Measurements from ENCODE around the gene EIF3D. TPM values are rescaled to one million over a fixed set of nuclear protein-coding genes. Genes with fewer than 3 reads are reported as not detected.

Gene EIF3D
- total and polyA plus RNA-seq, 2 of the 8 experiments (the other 6 are each of a cell fraction or from before 2014, with no cell fraction given), result 195 to 408 TPM

DNA sequence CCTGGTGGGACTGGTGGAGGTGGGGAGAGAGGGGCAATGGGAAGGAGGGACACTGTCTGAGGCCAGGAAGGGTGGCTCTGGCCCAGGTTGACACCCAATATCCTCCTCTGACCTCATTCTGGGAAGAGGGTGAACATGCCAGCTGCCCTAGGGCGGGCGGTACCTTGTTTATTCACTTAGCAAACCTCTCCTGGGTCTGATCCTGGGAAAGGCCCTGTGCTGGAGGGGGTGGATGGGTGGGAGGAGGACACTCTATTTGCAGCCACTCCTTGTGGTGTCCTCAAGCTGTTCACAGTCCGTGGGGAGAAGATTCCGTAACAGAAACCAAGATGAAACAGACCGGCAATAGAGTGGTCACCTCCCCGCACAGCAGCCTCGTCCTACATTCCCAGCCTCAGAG lies 49.7 kb upstream of the EIF3D start:
- H3K79me2 ChIP-seq (ENCODE audit: control insufficient read depth in 1 of 2, insufficient read depth in 2 of 2, low read length in 2 of 2), result no peaks in the 10 kb centered on the region
- H3K4me2 ChIP-seq (ENCODE audit: insufficient read depth in 1 of 2, low read depth in 2 of 2, low read length in 2 of 2), result no peak overlapping the region
- H3K18ac ChIP-seq (ENCODE audit: extremely low read depth, low read length), result no peak overlapping the region
- H3K36me3 ChIP-seq (ENCODE audit: control insufficient read depth in 2 of 4, insufficient read depth in 4 of 4, low read length in 3 of 4), result no peaks in the 10 kb centered on the region
- H3K9me3 ChIP-seq (ENCODE audit: insufficient read depth in 2 of 2, low read depth in 1 of 2, low read length in 1 of 2), result no peaks in the 10 kb centered on the region
- ChIA-PET CTCF (ENCODE audit: partially characterized antibody) (no interaction called here), POLR2A (ENCODE audit: partially characterized antibody) (no interaction called here)
- no peak overlapping the region for H2BK12ac ChIP-seq (ENCODE audit: low read depth, low read length)
- no peak overlapping the region for H3K23ac ChIP-seq (ENCODE audit: insufficient read length)
- no peaks in the 10 kb centered on the region for H3K27me3 ChIP-seq (replicated peaks in 1 of 4; ENCODE audit: control insufficient read depth in 3 of 4, extremely low read depth in 1 of 4, insufficient read depth in 3 of 4, low read length in 3 of 4)
- H3K27ac ChIP-seq (ENCODE audit: low read depth, low read length), result no peak overlapping the region
- FAIRE-seq, result no peak
- no peaks in the 10 kb centered on the region for H4K20me1 ChIP-seq (replicated peaks in 1 of 2; ENCODE audit: control insufficient read depth in 1 of 2, insufficient read depth in 2 of 2, low read length in 2 of 2)
- no peak overlapping the region for H4K91ac ChIP-seq (replicated peaks; ENCODE audit: insufficient read length, low read length)
- H2BK20ac ChIP-seq (ENCODE audit: low read length), result no peak overlapping the region
- H3K56ac ChIP-seq (replicated peaks; ENCODE audit: insufficient read length, low read depth, low read length), result no peak overlapping the region
- no peak for DNase-seq (ENCODE audit: low read depth in 1 of 2, low spot score in 2 of 2)
- no peak overlapping the region for H2BK5ac ChIP-seq (ENCODE audit: low read depth, low read length)
- 94% methylated on average over 7 of the region's 7 CpGs; no CpG with 5 or more reads in 1 of the 2 experiments for WGBS, 2 experiments (ENCODE audit: extremely low coverage in 1 of 2, insufficient coverage in 1 of 2, insufficient read length in 1 of 2, insufficient replicate concordance in 2 of 2, low coverage in 1 of 2, low lambda C conversion rate in 2 of 2, missing lambda C conversion rate in 1 of 2)
- no peak overlapping the region for H3K4me3 ChIP-seq (ENCODE audit: extremely low read depth in 1 of 4, insufficient read depth in 2 of 4, low read depth in 3 of 4, low read length in 4 of 4)
- no peak for TF ChIP-seq HDAC6 (IDR thresholded peaks at IDR 0.05; ENCODE audit: low read depth, low read length)
- no peak for TF ChIP-seq JUN (IDR thresholded peaks at IDR 0.05; ENCODE audit: low read depth, low read length)
- no peak for TF ChIP-seq SP2 (IDR thresholded peaks at IDR 0.05; ENCODE audit: low read length)
- no peaks in the 10 kb centered on the region for H3K4me1 ChIP-seq (replicated peaks in 1 of 4; ENCODE audit: control insufficient read depth in 3 of 4, insufficient read depth in 4 of 4, low read length in 3 of 4)
- no peak overlapping the region for H3K4ac ChIP-seq (replicated peaks; ENCODE audit: insufficient read length, low read depth, low read length)
- H3K14ac ChIP-seq (ENCODE audit: insufficient read length), result peak overlapping the region; percentile 17
- no peak overlapping the region for H4K5ac ChIP-seq (ENCODE audit: insufficient read length, low read depth, low read length)
- no peak overlapping the region for H2AK5ac ChIP-seq (ENCODE audit: low read depth, low read length)
- no peak overlapping the region for H2BK120ac ChIP-seq (replicated peaks; ENCODE audit: low read depth, low read length)
- no peaks in the 10 kb centered on the region for H3K79me1 ChIP-seq (ENCODE audit: low read depth, low read length)
- H2BK15ac ChIP-seq (ENCODE audit: low read length), result no peak overlapping the region
- H4K8ac ChIP-seq (ENCODE audit: extremely low read depth, insufficient read depth, low read length), result no peak overlapping the region
- H2AFZ ChIP-seq (ENCODE audit: low read length), result no peak overlapping the region
- no peaks in the 10 kb centered on the region for H3K23me2 ChIP-seq (ENCODE audit: low read depth, low read length)
- H3K9ac ChIP-seq (replicated peaks in 1 of 4; ENCODE audit: extremely low read depth in 1 of 4, low read depth in 3 of 4, low read length in 3 of 4), result no peak overlapping the region; a peak in 1 of 7 replicates
